Kasumi-1 (cell line): ENCODE data around the gene MMRN2.
A peak's percentile ranks its signal among the peaks of the same experiment; 100 is the strongest.
"Not testable (repeated sequence)": the region's sequence is repeated elsewhere in the genome, so short reads cannot be mapped to it uniquely, and the experiment has no call there.

Experiments
- DNase-seq, 2 experiments: peaks; one replicate each; lab custom pipeline; 2025; lab: John Stamatoyannopoulos, UW

Gene MMRN2

GRCh38 chr10:86957471-86958115, at the start of gene MMRN2:
Gene MMRN2, minus strand, starts transcription at chr10:86957615. Its CDS starts 74 bp downstream, at chr10:86957541.
- DNase-seq = no peak

GRCh38 chr10:87007124-87007523, 49.7 kb upstream of the MMRN2 start:
- DNase-seq = not testable (repeated sequence)

- DNase-seq = no peak
Observed at GRCh38 chr10:87000491-87000890, 43.1 kb upstream of the MMRN2 start.

GRCh38 chr10:86999802-87000403, 42.5 kb upstream of the MMRN2 start:
- DNase-seq = peak; percentile 69 to 77

GRCh38 chr10:86992929-86993328, 35.5 kb upstream of the MMRN2 start:
- DNase-seq = no peak

GRCh38 chr10:86992456-86992855, 35.0 kb upstream of the MMRN2 start:
- DNase-seq = no peak

GRCh38 chr10:86991362-86991761, 33.9 kb upstream of the MMRN2 start:
- DNase-seq = not testable (repeated sequence)

GRCh38 chr10:86988520-86988919, 31.1 kb upstream of the MMRN2 start:
- no peak for DNase-seq

GRCh38 chr10:86984498-86984897, 27.1 kb upstream of the MMRN2 start:
- not testable (repeated sequence) for DNase-seq

GRCh38 chr10:86981716-86982115, 24.3 kb upstream of the MMRN2 start:
- DNase-seq = no peak

- DNase-seq = not testable (repeated sequence)
Observed at GRCh38 chr10:86981020-86981419, 23.6 kb upstream of the MMRN2 start.

GRCh38 chr10:86979977-86980448, 22.6 kb upstream of the MMRN2 start:
- DNase-seq = peak in 1 of 2 experiments; percentile 23

- DNase-seq = no peak
Observed at GRCh38 chr10:86979296-86979818, 21.9 kb upstream of the MMRN2 start.

GRCh38 chr10:86978457-86978856, 21.0 kb upstream of the MMRN2 start:
- not testable (repeated sequence) for DNase-seq

- DNase-seq = no peak
Observed at GRCh38 chr10:86976362-86977056, 19.1 kb upstream of the MMRN2 start.

GRCh38 chr10:86974484-86974883, 17.1 kb upstream of the MMRN2 start:
- no peak for DNase-seq

GRCh38 chr10:86972613-86973380, 15.4 kb upstream of the MMRN2 start:
- DNase-seq = no peak

GRCh38 chr10:86971232-86971991, 14.0 kb upstream of the MMRN2 start:
- peak; percentile 75 to 90 for DNase-seq

- peak in 1 of 2 experiments; percentile 90 for DNase-seq
Observed at GRCh38 chr10:86970982-86971231, 13.5 kb upstream of the MMRN2 start.

GRCh38 chr10:86970162-86970981, 13.0 kb upstream of the MMRN2 start:
- peak; percentile 38 to 56 for DNase-seq
